GM18499 (cell line): ENCODE results near the gene KRTAP4-9.
"Not testable (repeated sequence)": the region's sequence is repeated elsewhere in the genome, so short reads cannot be mapped to it uniquely, and the experiment has no call there.

Experiments
- ATAC-seq: cut with Tn5 transposase; IDR thresholded peaks from one replicate; pipeline ENCODE4 v1.9.1; 2021; ENCODE audit warnings: moderate number of reproducible peaks; ENCODE audit not compliant: insufficient read depth, unreplicated experiment

Gene KRTAP4-9

GRCh38 chr17:41105347-41105746 lies at the start of gene KRTAP4-9:
TSS of gene KRTAP4-9 (plus strand) at chr17:41105389. CDS start at chr17:41105389, 0 bp downstream.
- ATAC-seq: not testable (repeated sequence)

- ATAC-seq: no peak
Observed at GRCh38 chr17:41057547-41057946, 47.6 kb upstream of the KRTAP4-9 start.

- no peak for ATAC-seq
Observed at GRCh38 chr17:41058741-41059140, 46.4 kb upstream of the KRTAP4-9 start.

- ATAC-seq: not testable (repeated sequence)
Observed at GRCh38 chr17:41059276-41060051, 45.7 kb upstream of the KRTAP4-9 start.

- ATAC-seq: no peak
Observed at GRCh38 chr17:41060052-41060604, 45.1 kb upstream of the KRTAP4-9 start, which contains the start of gene KRTAP2-3. TSS of gene KRTAP2-3 (minus strand) at chr17:41060114. CDS start at chr17:41060050, 64 bp downstream.

GRCh38 chr17:41061964-41062363 lies 43.2 kb upstream of the KRTAP4-9 start:
- ATAC-seq: no peak

GRCh38 chr17:41063449-41063848 lies 41.7 kb upstream of the KRTAP4-9 start:
- ATAC-seq: no peak

- no peak for ATAC-seq
Observed at GRCh38 chr17:41064301-41064700, 40.9 kb upstream of the KRTAP4-9 start.

- not testable (repeated sequence) for ATAC-seq
Observed at GRCh38 chr17:41065016-41065689, 40.0 kb upstream of the KRTAP4-9 start.

GRCh38 chr17:41065829-41066624 lies 39.2 kb upstream of the KRTAP4-9 start, which contains the start of gene KRTAP2-4:
TSS of gene KRTAP2-4 (minus strand) at chr17:41065879. CDS start at chr17:41065845, 34 bp downstream.
- ATAC-seq: no peak

- no peak for ATAC-seq
Observed at GRCh38 chr17:41067281-41067680, 37.9 kb upstream of the KRTAP4-9 start.

GRCh38 chr17:41069031-41069430 lies 36.2 kb upstream of the KRTAP4-9 start:
- ATAC-seq: no peak

GRCh38 chr17:41071606-41072360 lies 33.4 kb upstream of the KRTAP4-9 start:
- no peak for ATAC-seq

- ATAC-seq: no peak
Observed at GRCh38 chr17:41073676-41074075, 31.5 kb upstream of the KRTAP4-9 start.

GRCh38 chr17:41076788-41077187 lies 28.4 kb upstream of the KRTAP4-9 start:
- no peak for ATAC-seq

GRCh38 chr17:41082626-41083025 lies 22.6 kb upstream of the KRTAP4-9 start:
- ATAC-seq: no peak

- not testable (repeated sequence) for ATAC-seq
Observed at GRCh38 chr17:41083427-41083826, 21.8 kb upstream of the KRTAP4-9 start.

- ATAC-seq: not testable (repeated sequence)
Observed at GRCh38 chr17:41084100-41084856, 20.9 kb upstream of the KRTAP4-9 start, which contains the start of gene KRTAP4-7. TSS of gene KRTAP4-7 (plus strand) at chr17:41084150. CDS start at chr17:41084207, 57 bp downstream.
